Ovary (tissue), 3 donors: Measurements from ENCODE around the gene DUSP1.
"Not testable (repeated sequence)": the region's sequence is repeated elsewhere in the genome, so short reads cannot be mapped to it uniquely, and the experiment has no call there.

Experiments
- POLR2A ChIP-seq: fragments of 450-650 bp; IDR thresholded peaks from one replicate; pipeline ENCODE4 v1.6.1; 2017; ENCODE audit warnings: antibody characterized with exemption, mild to moderate bottlenecking, moderate library complexity
- TF ChIP-seq, protein P1 (sequence below), 3 donors: fragments of 450-650 bp in 2 of 3; fragments of 200-600 bp in 1 of 3; IDR thresholded peaks; one replicate each; pipeline versions ENCODE4 v1.5.1 to v1.8.0; 2016 to 2022; ENCODE audit warnings: antibody characterized with exemption in 3 of 3, mild to moderate bottlenecking in 1 of 3
- donor health status: DM: no; HTN: no; CAD: no.

DNA sequence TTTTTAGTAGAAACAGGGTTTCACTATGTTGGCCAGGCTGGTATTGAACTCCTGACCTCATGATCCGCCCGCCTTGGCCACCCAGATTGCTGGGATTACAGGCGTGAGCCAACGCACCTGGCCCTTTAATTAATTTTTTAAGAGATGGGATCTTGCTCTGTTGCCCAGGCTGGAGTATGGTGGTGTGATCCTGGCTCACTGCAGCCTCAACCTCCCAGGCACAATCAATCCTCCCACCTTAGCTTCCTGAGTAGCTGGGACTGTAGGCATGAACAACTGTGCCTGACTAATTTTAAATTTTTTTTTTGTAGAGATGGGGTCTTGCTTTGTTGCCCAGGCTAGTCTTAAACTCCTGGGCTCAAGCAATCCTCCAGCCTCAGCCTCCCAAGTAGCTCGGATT is 12.3 kb upstream of the DUSP1 start:
- TF ChIP-seq, protein P1, sequence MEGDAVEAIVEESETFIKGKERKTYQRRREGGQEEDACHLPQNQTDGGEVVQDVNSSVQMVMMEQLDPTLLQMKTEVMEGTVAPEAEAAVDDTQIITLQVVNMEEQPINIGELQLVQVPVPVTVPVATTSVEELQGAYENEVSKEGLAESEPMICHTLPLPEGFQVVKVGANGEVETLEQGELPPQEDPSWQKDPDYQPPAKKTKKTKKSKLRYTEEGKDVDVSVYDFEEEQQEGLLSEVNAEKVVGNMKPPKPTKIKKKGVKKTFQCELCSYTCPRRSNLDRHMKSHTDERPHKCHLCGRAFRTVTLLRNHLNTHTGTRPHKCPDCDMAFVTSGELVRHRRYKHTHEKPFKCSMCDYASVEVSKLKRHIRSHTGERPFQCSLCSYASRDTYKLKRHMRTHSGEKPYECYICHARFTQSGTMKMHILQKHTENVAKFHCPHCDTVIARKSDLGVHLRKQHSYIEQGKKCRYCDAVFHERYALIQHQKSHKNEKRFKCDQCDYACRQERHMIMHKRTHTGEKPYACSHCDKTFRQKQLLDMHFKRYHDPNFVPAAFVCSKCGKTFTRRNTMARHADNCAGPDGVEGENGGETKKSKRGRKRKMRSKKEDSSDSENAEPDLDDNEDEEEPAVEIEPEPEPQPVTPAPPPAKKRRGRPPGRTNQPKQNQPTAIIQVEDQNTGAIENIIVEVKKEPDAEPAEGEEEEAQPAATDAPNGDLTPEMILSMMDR (IDR thresholded peaks at IDR 0.05) = not testable (repeated sequence)
- not testable (repeated sequence) for TF ChIP-seq POLR2A
